HFF-Myc (cell line): ENCODE results near the gene DISP3.
A peak's percentile ranks its signal among the peaks of the same experiment; 100 is the strongest.

Experiments
- DNase-seq: peaks from one replicate; pipeline ENCODE4 v3.0.0-alpha.2; 2011; ENCODE audit warnings: low read depth; ENCODE audit errors: extremely low read depth
- H3K4me3 ChIP-seq: replicated peaks from 2 replicates; pipeline ENCODE4 v1.5.1; 2011; ENCODE audit warnings: low read depth, mild to moderate bottlenecking, control low read depth, low read length
- TF ChIP-seq, protein P1 (sequence below): IDR thresholded peaks from 2 replicates; pipeline ENCODE4 v1.5.1; 2012; ENCODE audit warnings: mild to moderate bottlenecking, low read depth, low read length, control low read depth; ENCODE audit errors: missing control alignments

DISP3 gene

GRCh38 chr1:11478571-11479374 is at the start of gene DISP3:
DISP3 (plus strand) TSS chr1:11479155; CDS start chr1:11500993, 21,838 bp downstream.
- TF ChIP-seq, protein P1, sequence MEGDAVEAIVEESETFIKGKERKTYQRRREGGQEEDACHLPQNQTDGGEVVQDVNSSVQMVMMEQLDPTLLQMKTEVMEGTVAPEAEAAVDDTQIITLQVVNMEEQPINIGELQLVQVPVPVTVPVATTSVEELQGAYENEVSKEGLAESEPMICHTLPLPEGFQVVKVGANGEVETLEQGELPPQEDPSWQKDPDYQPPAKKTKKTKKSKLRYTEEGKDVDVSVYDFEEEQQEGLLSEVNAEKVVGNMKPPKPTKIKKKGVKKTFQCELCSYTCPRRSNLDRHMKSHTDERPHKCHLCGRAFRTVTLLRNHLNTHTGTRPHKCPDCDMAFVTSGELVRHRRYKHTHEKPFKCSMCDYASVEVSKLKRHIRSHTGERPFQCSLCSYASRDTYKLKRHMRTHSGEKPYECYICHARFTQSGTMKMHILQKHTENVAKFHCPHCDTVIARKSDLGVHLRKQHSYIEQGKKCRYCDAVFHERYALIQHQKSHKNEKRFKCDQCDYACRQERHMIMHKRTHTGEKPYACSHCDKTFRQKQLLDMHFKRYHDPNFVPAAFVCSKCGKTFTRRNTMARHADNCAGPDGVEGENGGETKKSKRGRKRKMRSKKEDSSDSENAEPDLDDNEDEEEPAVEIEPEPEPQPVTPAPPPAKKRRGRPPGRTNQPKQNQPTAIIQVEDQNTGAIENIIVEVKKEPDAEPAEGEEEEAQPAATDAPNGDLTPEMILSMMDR, result peak; percentile 55
- peak within 1 kb of the TSS; percentile 44 for H3K4me3 ChIP-seq
- peak; percentile 22 for DNase-seq

DNA sequence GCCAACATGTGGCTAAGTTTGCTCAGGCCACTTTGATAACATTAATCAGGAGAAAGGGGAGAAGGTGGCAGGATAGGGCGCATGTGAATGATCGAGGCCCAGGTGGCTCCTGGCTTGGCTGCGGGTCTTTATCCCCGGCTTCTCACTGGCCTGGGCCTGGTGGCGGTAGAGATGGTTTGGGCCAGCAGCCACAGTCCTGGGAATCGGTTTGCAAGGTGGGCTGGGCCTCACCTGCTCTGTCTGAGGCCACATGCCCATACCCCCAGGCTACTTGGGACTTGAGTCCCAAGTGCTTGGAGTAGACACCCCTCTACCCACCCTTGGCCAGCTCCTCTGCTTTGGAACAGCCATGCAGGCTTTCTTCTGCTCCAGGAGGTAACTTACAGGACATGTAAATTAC is 49.7 kb upstream of the DISP3 start:
- TF ChIP-seq, protein P1, result no peak
- H3K4me3 ChIP-seq, result no peak overlapping the region
- DNase-seq, result no peak

DNA sequence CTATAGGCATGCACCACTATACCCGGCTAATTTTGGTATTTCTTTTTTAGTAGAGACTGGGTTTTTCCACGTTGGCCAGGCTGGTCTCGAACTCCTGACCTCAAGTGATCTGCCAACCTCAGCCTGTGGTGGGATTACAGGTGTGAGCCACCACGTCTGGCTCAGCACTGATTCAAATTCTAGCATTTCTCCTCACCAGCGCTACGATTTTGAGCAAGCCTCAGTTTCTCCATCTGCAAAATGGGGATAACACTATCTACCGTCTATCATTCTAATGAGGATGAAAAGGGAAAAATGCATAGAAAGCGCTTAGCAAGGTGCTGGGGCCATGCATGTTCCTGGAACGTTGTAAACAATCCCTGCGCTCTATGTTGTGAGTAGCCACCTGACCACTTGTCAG is 49.0 kb upstream of the DISP3 start:
- no peak overlapping the region for H3K4me3 ChIP-seq
- DNase-seq, result no peak
- TF ChIP-seq, protein P1, result no peak

DNA sequence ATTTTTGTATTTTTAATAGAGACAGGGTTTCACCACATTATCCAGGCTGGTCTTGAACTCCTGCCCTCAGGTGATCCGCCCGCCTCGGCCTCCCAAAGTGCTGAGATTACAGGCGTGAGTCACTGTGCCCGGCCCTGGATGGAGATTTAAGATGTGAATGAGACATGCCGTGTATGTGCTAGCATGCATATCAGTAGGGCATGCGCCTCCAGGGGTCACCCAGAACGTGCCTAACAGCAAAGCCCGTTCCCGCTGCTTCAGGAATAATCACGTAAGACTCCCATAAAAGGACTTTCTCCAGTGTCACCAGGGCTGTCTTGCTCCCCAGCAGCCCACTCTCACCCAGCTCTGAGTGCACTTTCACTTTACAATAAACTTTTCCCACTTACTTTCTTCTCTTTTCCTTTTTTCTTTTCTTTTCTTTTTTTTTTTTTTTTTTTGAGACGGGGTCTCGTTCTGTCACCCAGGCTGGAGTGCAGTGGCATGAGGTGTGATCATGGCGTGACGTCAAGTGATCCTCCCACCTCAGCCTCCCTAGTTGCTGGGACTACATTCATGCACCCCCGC is 46.9 kb upstream of the DISP3 start:
- TF ChIP-seq, protein P1, result no peak
- no peak for DNase-seq
- H3K4me3 ChIP-seq, result no peak overlapping the region

- TF ChIP-seq, protein P1, result no peak
- DNase-seq, result no peak
- H3K4me3 ChIP-seq, result no peak overlapping the region
These were observed 46.4 kb upstream of the DISP3 start for GRCh38 chr1:11432526-11432925.

- DNase-seq, result no peak
- no peak overlapping the region for H3K4me3 ChIP-seq
- TF ChIP-seq, protein P1, result no peak
These were observed 44.5 kb upstream of the DISP3 start for GRCh38 chr1:11434501-11434900.

DNA sequence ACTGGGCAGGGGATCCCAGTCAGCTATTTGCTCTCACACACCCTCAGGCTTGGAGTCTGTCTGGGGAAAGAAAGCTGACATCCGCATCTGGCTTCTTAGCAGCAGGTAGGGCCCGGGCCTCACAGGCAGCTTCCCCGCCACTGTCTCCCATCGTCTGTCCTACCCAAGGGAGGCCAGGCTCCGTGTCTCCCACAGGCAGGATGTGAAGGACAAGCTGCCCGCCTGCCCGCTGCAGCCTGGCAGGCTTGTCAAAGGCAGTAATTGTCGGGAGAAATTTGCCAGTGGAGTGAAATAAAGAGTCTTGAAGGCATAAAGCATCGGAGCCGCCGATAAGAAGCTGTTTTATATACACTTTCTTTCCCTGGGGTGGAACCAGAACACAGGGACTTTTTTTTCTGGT is 44.0 kb upstream of the DISP3 start:
- TF ChIP-seq, protein P1, result no peak
- DNase-seq, result no peak
- H3K4me3 ChIP-seq, result no peak overlapping the region
